Activated T-cell treated with anti-CD3 and anti-CD28 coated beads for 1 hour (primary cell): ENCODE results near the gene PARD3.
"Not testable (repeated sequence)": the region's sequence is repeated elsewhere in the genome, so short reads cannot be mapped to it uniquely, and the experiment has no call there.

Experiments
- DNase-seq: peaks from one replicate; pipeline ENCODE4 v3.0.0-alpha.2; 2020; ENCODE audit warnings: low read depth

The PARD3 gene

DNA sequence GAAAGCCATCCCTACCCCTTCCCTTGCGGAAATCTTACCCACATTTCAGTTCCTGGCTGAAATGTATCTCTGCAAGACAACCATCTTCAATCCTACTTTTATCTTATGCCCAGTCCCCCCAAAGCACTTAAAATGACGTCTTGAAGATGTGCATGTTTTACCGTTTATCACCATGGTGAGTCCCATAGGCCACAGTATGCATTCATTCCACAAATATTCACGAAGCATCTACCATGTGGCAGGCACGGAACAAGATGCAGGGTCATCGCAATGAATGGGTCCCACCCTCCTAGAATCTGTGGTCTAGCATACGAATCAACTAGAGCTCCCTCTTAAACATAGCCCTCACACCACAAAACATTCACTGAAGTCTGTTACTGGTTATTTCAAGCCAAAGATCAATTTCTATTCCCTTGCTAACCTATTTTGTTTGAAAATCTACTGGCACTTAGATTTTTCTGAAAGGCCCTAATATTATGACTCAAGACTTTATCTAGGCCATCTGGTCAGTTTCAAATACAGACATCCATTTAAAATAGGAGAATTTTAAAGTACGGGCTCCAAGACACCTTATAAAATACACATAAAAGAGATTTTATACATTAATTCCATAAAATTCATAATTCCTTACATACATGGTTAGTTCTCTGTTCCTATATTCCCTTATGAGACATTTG is 99.4 kb downstream of the PARD3 start:
- DNase-seq = no peak

- no peak for DNase-seq
Observed at GRCh38 chr10:34713875-34714274, 101.2 kb downstream of the PARD3 start.

- DNase-seq = no peak
Observed at GRCh38 chr10:34711500-34711899, 103.6 kb downstream of the PARD3 start.

DNA sequence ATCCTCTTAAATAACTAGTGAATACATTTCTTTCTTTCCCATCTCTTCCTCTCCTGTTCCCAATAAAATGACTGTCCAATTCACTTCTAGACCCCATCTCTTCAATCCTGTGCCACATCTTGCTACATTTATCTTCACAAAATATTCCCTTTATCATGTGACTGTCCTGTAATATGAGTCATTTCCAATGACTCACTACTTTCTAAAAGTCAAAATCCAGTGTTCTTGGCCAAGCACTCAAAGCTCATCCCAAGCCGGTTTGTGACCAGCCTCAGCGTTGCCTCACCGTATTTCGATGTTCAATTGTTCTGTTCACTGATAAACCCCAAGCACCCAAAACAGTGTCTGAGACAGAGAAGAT is 104.7 kb downstream of the PARD3 start:
- DNase-seq = no peak

DNA sequence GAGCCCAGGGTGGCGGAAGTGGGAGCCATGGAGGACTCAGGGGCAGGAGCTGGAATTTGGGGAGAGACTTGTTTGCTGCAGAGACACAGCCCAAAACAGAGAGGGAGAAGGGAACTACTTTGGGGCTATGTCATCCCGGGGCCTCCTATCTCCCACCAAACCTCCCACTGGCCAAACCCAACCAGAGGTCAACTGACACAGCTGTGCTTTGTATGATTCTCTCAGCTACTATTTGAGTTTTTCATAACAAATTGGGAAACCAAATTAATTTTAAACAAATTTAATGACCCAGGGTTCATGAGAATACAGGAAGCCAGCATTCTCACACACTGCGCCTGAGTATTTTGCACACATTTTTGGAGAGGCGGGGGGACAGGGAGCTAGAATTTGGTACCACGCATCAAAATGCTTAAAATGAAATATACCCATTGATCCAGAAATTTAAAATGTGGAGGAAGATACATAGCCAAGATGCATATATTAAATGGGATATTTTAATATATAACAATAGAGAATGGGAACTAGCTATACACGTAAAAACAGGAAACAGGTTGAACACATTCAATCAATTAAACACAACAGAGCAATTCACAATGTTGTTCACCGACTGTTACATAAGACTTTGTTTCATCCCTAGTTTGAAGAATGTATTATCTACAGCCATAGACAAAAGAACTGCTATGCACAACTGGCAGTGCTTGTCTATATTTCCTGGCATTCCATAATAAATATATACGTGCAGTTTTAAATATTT is 105.3 kb downstream of the PARD3 start:
- DNase-seq = no peak

- DNase-seq = no peak
Observed at GRCh38 chr10:34707656-34708055, 107.4 kb downstream of the PARD3 start.

GRCh38 chr10:34706992-34707391 is 108.1 kb downstream of the PARD3 start:
- DNase-seq = not testable (repeated sequence)

GRCh38 chr10:34706147-34706546 is 108.9 kb downstream of the PARD3 start:
- DNase-seq = no peak

DNA sequence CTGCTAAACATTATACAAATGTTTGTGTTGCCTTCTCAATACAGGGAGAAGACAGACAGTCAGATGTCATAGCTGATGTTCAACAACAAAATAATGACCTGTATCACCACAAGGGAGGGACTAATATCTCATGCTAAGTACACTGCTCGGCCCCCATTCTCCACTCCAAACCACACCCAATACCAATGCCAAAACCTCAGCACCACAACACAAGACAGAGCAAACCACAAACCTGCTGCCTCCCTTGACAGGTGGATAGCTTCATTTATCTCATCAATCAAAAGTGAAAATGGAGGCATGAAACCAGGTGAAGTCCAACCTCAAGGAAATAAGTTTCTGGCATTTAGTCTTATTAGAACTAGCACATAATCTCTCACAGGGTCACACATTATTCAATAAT is 109.5 kb downstream of the PARD3 start:
- DNase-seq = no peak

- no peak for DNase-seq
Observed at GRCh38 chr10:34704526-34705184, 110.4 kb downstream of the PARD3 start.

- no peak for DNase-seq
Observed at GRCh38 chr10:34702982-34703381, 112.1 kb downstream of the PARD3 start.

DNA sequence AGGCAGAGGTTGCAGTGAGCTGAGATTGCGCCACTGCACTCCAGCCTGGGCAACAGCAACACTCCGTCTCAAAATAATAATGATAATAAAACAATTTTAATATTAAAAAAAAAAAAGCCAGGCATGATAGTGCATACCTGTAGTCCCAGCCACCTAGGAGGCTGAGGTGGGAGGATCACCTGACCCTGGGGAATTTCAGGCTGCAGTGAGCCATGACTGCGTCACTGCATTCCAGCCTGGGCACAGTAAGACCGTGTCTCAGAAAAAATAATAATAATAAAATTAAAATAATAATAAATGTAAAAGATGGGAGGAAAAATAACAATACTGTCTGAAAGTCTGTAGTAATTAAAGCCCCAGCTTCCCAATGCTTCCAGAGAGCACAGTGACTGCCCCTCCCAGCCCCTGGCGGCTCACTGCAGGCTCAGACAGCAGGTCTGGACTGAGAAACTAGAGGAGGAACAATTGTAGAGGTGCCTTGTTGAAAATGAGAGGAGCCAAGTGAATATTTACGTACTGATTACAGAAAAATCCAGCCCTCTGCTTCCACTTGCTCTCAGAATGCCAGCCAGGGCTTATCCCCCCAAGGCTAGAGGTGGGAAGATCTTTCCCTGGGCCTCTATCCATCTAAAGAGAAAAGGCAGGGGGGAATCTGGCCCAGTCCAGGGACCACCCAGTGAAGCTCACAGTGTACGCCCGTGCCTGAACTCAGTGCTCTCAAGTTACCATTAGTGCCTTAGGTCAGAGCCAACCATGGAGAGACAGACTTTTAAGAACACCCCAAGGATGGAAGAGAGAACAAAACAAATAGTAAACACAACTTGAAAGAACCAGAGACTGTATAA is 112.8 kb downstream of the PARD3 start:
- DNase-seq = no peak

DNA sequence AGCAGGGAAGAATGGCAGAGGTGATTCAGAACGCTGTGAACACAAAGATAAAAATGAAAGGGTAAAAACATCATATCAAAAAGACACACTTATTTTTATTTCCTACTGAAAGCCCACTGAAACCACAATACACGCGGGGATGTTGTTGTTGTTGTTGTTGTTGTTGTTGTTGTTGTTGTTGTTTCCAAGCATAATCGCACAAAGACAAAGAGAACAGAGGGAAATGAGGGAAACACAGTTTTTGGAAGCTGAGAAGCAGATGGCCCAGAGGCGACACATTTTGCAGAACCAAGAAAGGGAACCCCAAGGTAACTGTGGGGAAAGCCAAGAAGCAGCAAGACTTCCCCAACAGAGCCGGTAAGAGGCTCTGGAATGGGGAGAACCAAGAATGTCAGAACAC is 113.9 kb downstream of the PARD3 start:
- DNase-seq = no peak

GRCh38 chr10:34700752-34701151 is 114.3 kb downstream of the PARD3 start:
- not testable (repeated sequence) for DNase-seq

DNA sequence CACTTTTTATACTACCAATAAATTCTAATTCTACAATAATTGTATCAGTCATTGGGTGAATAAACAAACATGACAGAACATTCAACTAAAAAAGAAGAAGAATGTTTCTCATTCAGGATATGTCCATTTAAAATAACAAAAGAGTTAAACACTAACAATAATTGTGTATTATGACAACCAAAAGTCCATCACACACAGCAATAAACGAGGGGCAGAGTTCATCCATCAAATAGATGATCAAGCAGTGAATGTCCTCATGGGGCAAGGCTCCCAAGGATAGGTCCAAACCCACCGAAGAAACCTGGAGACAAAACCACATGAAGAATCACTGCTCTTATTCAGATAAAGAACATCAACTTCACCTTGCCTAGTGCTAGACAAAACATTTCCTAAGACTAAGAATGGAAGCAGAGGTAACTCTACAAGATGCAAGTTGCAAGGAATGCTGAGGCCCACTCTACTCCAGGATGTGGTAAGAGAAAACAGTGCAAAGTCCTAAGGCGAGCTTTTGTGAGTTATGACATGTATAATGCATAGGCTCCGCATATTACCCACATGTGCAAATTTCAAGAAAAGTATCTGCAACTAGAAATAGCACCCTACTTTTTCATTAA is 115.1 kb downstream of the PARD3 start:
- no peak for DNase-seq

DNA sequence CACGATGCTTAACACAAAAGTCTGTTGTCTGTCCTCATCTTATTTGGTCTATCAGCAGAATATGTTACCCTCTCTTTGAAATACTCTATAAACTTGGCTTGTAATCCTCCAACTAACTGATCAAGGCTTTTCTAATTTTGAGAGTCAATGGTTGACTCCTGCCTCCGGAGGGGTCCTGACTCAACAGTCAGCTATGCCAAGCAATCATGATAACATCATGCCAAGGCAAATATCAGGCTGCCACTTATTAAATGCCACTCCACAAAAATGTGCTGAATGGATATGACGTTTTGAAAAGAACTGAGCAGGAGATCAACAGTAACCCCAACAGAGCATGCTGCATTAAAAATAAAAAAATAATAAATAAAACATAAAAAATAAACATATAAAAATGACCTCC is 116.1 kb downstream of the PARD3 start:
- no peak for DNase-seq

DNA sequence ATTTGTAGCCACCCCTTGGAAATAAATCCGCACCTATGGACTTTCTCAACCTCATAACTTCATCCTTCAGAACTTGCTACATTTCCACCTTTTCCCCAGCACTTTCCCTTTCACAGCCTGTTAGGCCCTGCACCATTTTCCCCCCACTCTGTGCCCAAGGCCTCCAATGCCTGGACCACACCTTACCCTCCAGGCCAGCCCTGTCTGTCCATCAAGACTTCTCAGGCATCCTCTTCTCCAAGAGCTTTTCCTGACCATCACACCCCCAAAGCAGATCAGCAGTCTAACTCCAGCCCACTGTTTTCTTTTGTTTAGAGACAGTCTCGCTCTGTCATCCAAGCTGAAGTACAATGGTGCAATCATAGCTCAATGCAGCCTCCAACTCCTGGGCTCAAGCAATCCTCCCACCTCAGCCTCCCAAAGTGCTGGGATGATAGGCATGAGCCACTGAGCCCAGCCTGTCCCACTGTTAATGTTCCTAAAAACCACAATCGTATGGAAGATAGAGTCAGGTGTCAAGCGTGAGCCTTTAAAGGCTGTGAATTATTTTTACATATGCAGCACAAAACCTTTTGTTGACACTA is 116.8 kb downstream of the PARD3 start:
- no peak for DNase-seq

GRCh38 chr10:34697351-34698247 is 117.5 kb downstream of the PARD3 start:
- DNase-seq = no peak

GRCh38 chr10:34696423-34696822 is 118.7 kb downstream of the PARD3 start:
- no peak for DNase-seq

GRCh38 chr10:34690383-34691049 is 124.6 kb downstream of the PARD3 start:
- no peak for DNase-seq
